Peyer's patch (tissue), 4 donors: ENCODE results near the gene RUNX1. TPM values are rescaled to one million over a fixed set of nuclear protein-coding genes. Genes with fewer than 3 reads are reported as not detected.

Source experiments
- DNase-seq, 3 donors: peaks; one replicate each; pipeline ENCODE4 v3.0.0-alpha.2; 2017 to 2019
- H3K27ac ChIP-seq, 4 donors: fragments of 200-600 bp; sonication (generic); one replicate each; pipeline ENCODE4 v1.5.1; 2016 to 2019
- H3K27me3 ChIP-seq, 2 donors: fragments of 200-600 bp; sonication (generic); one replicate each; pipeline ENCODE4 v1.5.1; 2019
- H3K36me3 ChIP-seq, 3 donors: fragments of 200-600 bp; sonication (generic); one replicate each; pipeline ENCODE4 v1.5.1; 2016 to 2019
- H3K4me1 ChIP-seq, 4 donors: fragments of 200-600 bp; sonication (generic); one replicate each; pipeline ENCODE4 v1.5.1; 2016 to 2019
- H3K4me3 ChIP-seq, 4 donors: fragments of 200-600 bp; sonication (generic); 1 replicate in 3 of 4; 2 replicates in 1 of 4; pipeline ENCODE4 v1.5.1; 2016 to 2019; ENCODE audit warnings: mild to moderate bottlenecking in 1 of 4
- H3K9me3 ChIP-seq, 4 donors: fragments of 200-600 bp; sonication (generic); one replicate each; pipeline ENCODE4 v1.5.1; 2016 to 2019; ENCODE audit warnings: mild to moderate bottlenecking in 1 of 4
- POLR2A ChIP-seq, 2 donors: fragments of 450-650 bp; IDR thresholded peaks; one replicate each; pipeline ENCODE4 v1.5.1; 2017; ENCODE audit warnings: antibody characterized with exemption in 2 of 2, mild to moderate bottlenecking in 2 of 2, moderate library complexity in 2 of 2
- total RNA-seq, 4 donors: library from RNA; depleted of rRNA; stranded (reverse); fragments of >200 nt; gene quantifications; one replicate each; pipeline ENCODE4 v1.1.0, GENCODE V29; 2016
- TF ChIP-seq, protein P1 (sequence below), 6 experiments: fragments of 450-650 bp in 4 of 6; fragments of 200-600 bp in 2 of 6; sonication (generic) in 1 of 6; IDR thresholded peaks; one replicate each; pipeline ENCODE4 v1.5.1; 2017 to 2019; ENCODE audit warnings: antibody characterized with exemption in 6 of 6, mild to moderate bottlenecking in 3 of 6, moderate library complexity in 1 of 6

Gene RUNX1
- total RNA-seq, 4 donors from 2014 or later = 15.1 to 80.9 (median 24.1) TPM

DNA sequence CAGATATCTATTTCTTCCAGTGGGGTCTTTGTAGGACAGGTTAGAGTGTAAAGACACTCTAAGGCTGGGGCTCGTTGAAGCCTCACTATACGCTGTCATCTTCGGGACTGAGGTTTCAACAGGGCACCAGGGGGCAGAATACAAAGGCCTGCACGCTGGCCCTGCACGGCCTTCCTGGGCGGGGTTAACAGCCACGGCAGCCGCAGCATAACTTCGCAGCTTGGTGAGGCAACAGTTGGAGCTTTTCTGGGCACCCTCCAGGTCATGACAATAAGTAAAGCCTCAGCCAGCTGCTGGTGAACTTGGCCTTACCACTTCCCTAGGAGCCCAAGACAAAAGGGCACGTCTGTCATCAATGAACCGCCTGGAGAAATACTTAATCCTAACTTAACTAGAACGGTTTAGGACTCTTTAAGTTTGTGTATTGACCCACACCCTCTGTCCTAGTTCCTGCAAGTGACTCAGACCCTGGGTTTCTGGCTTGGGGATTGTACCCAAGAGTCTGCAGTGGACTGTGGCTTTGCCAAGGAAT, 2.3 kb upstream of the RUNX1 start:
- Histone ChIP-seq H3K4me1 (peaks cover 0 to 26% (median 10%) of the 10 kb centered on the region in 4 donors), H3K36me3 (no peaks in the 10 kb centered on the region), H3K9me3 (no peaks in the 10 kb centered on the region), H3K4me3 (no peak overlapping the region), H3K27me3 (no peaks in the 10 kb centered on the region), H3K27ac (peak overlapping the region in 3 of 4 donors; percentile 39 to 83 (median 53))
- peak; percentile 81 to 94 (median 82) for DNase-seq
- TF ChIP-seq POLR2A (IDR thresholded peaks at IDR 0.05) = no peak
- TF ChIP-seq, protein P1, sequence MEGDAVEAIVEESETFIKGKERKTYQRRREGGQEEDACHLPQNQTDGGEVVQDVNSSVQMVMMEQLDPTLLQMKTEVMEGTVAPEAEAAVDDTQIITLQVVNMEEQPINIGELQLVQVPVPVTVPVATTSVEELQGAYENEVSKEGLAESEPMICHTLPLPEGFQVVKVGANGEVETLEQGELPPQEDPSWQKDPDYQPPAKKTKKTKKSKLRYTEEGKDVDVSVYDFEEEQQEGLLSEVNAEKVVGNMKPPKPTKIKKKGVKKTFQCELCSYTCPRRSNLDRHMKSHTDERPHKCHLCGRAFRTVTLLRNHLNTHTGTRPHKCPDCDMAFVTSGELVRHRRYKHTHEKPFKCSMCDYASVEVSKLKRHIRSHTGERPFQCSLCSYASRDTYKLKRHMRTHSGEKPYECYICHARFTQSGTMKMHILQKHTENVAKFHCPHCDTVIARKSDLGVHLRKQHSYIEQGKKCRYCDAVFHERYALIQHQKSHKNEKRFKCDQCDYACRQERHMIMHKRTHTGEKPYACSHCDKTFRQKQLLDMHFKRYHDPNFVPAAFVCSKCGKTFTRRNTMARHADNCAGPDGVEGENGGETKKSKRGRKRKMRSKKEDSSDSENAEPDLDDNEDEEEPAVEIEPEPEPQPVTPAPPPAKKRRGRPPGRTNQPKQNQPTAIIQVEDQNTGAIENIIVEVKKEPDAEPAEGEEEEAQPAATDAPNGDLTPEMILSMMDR (IDR thresholded peaks at IDR 0.05) = peak in 4 of 6 experiments; percentile 65 to 82 (median 76)

DNA sequence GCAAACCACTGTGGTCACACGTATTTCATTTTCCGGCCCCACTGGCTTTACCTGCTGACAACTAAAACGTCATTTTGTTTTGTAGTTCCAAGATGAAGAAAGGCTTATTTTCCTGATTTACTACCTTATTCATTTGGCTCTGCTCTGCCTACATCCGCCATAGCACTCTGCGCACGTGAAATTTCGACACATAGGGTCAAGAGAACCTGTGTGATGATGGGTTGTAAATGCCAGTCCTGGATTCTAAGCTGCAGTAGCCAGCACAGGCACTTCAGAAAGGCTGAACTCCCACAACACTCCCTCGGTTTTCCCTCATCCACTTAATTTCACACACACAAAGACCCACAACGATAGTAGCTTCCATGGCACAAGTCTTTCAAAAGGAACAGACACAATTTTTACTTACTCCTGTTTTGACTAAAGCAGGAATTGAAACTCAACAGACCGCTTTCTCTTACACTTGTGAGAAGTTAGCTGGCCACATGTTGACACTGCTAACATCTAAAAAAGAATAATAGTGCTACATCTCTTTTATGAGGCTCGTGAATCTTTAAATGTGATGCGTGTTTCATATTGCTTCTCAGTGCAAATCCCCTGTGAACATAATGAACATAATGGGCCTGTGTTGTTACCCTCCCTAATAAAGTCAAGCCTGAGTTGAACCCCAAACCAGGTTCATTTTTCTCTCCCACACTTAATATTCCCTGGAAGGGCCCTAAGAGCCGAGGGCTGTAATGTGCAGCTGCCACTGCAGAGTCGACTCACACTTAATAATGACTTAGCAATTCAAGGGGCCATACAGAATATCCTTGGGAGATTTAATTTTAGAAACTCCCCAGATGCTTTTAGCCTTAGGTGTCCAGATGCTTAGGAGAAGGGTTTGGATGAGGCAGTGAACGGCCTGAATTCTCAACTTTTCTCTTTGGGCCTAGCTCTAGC, 1.5 kb upstream of the RUNX1 start:
- Histone ChIP-seq H3K27ac (peak overlapping the region in 3 of 4 donors; percentile 39 to 83 (median 53)), H3K36me3 (no peaks in the 10 kb centered on the region), H3K27me3 (no peaks in the 10 kb centered on the region), H3K9me3 (no peaks in the 10 kb centered on the region), H3K4me3 (no peak overlapping the region), H3K4me1 (peaks cover 0 to 26% (median 10%) of the 10 kb centered on the region in 4 donors)
- TF ChIP-seq, protein P1 (IDR thresholded peaks at IDR 0.05) = no peak
- no peak for TF ChIP-seq POLR2A (IDR thresholded peaks at IDR 0.05)
- no peak for DNase-seq

DNA sequence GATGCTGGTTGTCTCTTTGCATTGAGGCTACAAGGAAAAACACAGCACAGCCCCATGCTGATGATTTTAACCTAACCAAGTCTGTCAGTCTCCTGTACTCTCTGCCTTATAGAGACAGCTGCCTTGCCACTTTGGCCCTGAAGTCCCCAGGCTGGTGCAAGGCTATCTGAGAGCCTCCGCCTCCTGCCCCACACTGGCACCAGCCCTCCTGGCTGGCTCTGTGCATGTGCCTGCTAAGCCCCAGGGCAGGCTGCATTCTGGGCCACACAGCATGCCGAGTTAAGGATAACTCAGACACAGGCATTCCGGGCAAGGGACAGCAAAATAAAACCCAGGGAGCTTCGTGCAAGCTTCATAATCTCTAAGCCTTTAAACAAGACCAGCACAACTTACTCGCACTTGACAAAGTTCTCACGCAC, 910 bp downstream of the RUNX1 start:
- Histone ChIP-seq H3K4me1 (peaks cover 3 to 42% (median 15%) of the 10 kb centered on the region in 4 donors), H3K9me3 (no peaks in the 10 kb centered on the region), H3K27me3 (no peaks in the 10 kb centered on the region), H3K4me3 (peak overlapping the region; percentile 29 to 38 (median 37)), H3K27ac (peak overlapping the region; percentile 74 to 83 (median 74)), H3K36me3 (no peaks in the 10 kb centered on the region)
- peak in 2 of 3 donors; percentile 46 to 60 for DNase-seq
- TF ChIP-seq POLR2A (IDR thresholded peaks at IDR 0.05) = no peak
- TF ChIP-seq, protein P1 (IDR thresholded peaks at IDR 0.05) = no peak

DNA sequence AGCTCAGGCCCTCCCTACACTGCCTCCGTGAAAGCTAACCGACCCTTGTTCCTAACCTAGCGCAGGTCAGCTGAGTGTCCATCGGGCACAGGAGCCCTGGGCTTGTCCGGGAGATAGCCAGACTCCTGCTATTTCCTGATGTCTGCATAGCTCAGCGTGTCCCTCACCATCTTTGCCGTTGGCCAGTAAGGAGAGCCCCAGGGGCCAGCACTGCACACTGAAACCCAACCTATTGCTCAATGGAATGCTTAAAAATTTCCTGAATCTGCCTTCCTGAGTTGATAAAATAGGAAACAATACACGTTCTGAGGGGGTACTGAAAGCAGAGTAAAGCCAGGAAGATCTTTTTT, 2.2 kb downstream of the RUNX1 start:
- Histone ChIP-seq H3K4me3 (peak overlapping the region; percentile 0 to 38 (median 37)), H3K27me3 (no peaks in the 10 kb centered on the region)

DNA sequence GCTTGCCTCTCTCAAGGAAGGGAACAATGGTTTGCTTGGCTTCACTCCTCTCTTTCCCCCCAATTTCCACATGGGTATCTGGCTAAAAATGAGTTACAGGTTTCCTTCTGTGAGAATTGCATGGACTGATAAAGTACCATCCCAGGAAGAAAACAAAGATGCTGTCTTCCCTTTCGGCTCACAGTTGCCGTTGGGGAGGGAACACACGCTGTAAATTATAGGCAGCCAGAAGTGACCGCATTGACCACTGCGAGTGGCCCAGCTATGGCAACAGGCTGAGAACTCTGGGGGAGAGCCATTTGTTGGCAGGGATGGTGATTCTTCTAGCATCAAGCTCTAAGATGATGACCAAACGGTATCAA, 2.9 kb downstream of the RUNX1 start:
- H3K27ac ChIP-seq = peak overlapping the region; percentile 41 to 83 (median 74)
- no peaks in the 10 kb centered on the region for H3K9me3 ChIP-seq
- no peak for DNase-seq
- no peaks in the 10 kb centered on the region for H3K27me3 ChIP-seq
- H3K4me3 ChIP-seq = peak overlapping the region in 3 of 4 donors; percentile 8 to 38 (median 24)
- TF ChIP-seq, protein P1 (IDR thresholded peaks at IDR 0.05) = no peak
- TF ChIP-seq POLR2A (IDR thresholded peaks at IDR 0.05) = no peak
- no peaks in the 10 kb centered on the region for H3K36me3 ChIP-seq
- peaks cover 0 to 35% (median 13%) of the 10 kb centered on the region in 4 donors for H3K4me1 ChIP-seq

More for the DNA sequence above, 2.2 kb downstream of the RUNX1 start:
- DNase-seq = no peak
- no peak for TF ChIP-seq POLR2A (IDR thresholded peaks at IDR 0.05)
- TF ChIP-seq, protein P1 (IDR thresholded peaks at IDR 0.05) = no peak
- Histone ChIP-seq H3K4me1 (peaks cover 3 to 41% (median 15%) of the 10 kb centered on the region in 4 donors), H3K36me3 (no peaks in the 10 kb centered on the region), H3K27ac (peak overlapping the region; percentile 41 to 83 (median 74)), H3K9me3 (no peaks in the 10 kb centered on the region)
